HL-60 (cell line): ENCODE results near the gene ZIC5.

Experiments
- POLR2AphosphoS5 ChIP-seq: IDR thresholded peaks from 2 replicates; pipeline ENCODE4 v1.6.1; 2012; ENCODE audit warnings: low read depth
- SPI1 ChIP-seq: IDR thresholded peaks from 2 replicates; pipeline ENCODE4 v1.6.1; 2012; ENCODE audit warnings: low read depth, mild to moderate bottlenecking, borderline replicate concordance
- TF ChIP-seq, protein P1 (sequence below): IDR thresholded peaks from 2 replicates; pipeline ENCODE4 v1.6.1; 2012; ENCODE audit warnings: low read depth; ENCODE audit not compliant: insufficient replicate concordance
- TF ChIP-seq, protein P2 (sequence below): IDR thresholded peaks from one replicate; pipeline ENCODE4 v1.5.1; 2011; ENCODE audit warnings: low read length, control low read depth, inconsistent platforms; ENCODE audit not compliant: insufficient read depth

DNA sequence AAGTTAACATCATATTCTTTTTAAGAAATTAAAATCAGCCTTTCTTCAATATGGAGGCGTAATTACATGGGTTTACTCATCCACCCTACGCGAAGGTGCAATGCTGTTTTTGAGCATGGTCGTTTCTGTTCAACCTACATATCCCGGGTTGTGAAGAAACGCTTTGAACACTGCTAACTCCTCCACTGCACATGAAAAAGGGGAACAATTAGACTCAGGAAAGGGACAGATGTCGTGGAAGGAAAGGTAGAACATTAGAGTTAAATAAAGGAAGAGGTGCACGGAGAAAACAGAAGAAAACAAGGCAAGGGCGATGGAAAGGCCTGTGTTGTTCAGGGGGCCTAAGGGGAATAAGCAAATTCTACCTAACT lies 4.1 kb downstream of the ZIC5 start:
- TF ChIP-seq, protein P1, sequence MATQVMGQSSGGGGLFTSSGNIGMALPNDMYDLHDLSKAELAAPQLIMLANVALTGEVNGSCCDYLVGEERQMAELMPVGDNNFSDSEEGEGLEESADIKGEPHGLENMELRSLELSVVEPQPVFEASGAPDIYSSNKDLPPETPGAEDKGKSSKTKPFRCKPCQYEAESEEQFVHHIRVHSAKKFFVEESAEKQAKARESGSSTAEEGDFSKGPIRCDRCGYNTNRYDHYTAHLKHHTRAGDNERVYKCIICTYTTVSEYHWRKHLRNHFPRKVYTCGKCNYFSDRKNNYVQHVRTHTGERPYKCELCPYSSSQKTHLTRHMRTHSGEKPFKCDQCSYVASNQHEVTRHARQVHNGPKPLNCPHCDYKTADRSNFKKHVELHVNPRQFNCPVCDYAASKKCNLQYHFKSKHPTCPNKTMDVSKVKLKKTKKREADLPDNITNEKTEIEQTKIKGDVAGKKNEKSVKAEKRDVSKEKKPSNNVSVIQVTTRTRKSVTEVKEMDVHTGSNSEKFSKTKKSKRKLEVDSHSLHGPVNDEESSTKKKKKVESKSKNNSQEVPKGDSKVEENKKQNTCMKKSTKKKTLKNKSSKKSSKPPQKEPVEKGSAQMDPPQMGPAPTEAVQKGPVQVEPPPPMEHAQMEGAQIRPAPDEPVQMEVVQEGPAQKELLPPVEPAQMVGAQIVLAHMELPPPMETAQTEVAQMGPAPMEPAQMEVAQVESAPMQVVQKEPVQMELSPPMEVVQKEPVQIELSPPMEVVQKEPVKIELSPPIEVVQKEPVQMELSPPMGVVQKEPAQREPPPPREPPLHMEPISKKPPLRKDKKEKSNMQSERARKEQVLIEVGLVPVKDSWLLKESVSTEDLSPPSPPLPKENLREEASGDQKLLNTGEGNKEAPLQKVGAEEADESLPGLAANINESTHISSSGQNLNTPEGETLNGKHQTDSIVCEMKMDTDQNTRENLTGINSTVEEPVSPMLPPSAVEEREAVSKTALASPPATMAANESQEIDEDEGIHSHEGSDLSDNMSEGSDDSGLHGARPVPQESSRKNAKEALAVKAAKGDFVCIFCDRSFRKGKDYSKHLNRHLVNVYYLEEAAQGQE = no peak
- TF ChIP-seq, protein P2, sequence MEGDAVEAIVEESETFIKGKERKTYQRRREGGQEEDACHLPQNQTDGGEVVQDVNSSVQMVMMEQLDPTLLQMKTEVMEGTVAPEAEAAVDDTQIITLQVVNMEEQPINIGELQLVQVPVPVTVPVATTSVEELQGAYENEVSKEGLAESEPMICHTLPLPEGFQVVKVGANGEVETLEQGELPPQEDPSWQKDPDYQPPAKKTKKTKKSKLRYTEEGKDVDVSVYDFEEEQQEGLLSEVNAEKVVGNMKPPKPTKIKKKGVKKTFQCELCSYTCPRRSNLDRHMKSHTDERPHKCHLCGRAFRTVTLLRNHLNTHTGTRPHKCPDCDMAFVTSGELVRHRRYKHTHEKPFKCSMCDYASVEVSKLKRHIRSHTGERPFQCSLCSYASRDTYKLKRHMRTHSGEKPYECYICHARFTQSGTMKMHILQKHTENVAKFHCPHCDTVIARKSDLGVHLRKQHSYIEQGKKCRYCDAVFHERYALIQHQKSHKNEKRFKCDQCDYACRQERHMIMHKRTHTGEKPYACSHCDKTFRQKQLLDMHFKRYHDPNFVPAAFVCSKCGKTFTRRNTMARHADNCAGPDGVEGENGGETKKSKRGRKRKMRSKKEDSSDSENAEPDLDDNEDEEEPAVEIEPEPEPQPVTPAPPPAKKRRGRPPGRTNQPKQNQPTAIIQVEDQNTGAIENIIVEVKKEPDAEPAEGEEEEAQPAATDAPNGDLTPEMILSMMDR = no peak
- no peak for TF ChIP-seq POLR2AphosphoS5
- TF ChIP-seq SPI1 = no peak
